Loucy (cell line): Measurements from ENCODE around the gene ITGAL.

Source experiments
- H2AFZ ChIP-seq: fragments of 200-600 bp; sonication (generic); 2 replicates; pipeline ENCODE4 v1.6.0; 2016; ENCODE audit warnings: antibody characterized with exemption, mild to moderate bottlenecking, low read length, moderate library complexity
- H3F3A ChIP-seq: fragments of 200-600 bp; 2 replicates; pipeline ENCODE4 v1.6.0; 2016; ENCODE audit warnings: antibody characterized with exemption, low read depth, mild to moderate bottlenecking
- H3K27me3 ChIP-seq: fragments of 200-600 bp; sonication (generic); 2 replicates; pipeline ENCODE4 v1.6.1; 2014; ENCODE audit warnings: low read length, mild to moderate bottlenecking; ENCODE audit not compliant: insufficient read depth, poor library complexity, severe bottlenecking
- H3K36me3 ChIP-seq: fragments of 200-600 bp; sonication (generic); 2 replicates; pipeline ENCODE4 v1.6.1; 2016; ENCODE audit warnings: low read length; ENCODE audit not compliant: insufficient read depth
- H3K4me1 ChIP-seq: fragments of 200-600 bp; sonication (generic); 2 replicates; pipeline ENCODE4 v1.5.1; 2014; ENCODE audit warnings: low read length, mild to moderate bottlenecking; ENCODE audit not compliant: insufficient read depth, poor library complexity, severe bottlenecking
- H3K4me2 ChIP-seq: fragments of 200-600 bp; sonication (generic); 2 replicates; pipeline ENCODE4 v1.6.0; 2014; ENCODE audit warnings: antibody characterized with exemption, low read length, low read depth, mild to moderate bottlenecking; ENCODE audit not compliant: poor library complexity, severe bottlenecking
- H3K4me3 ChIP-seq: fragments of 200-600 bp; sonication (generic); 2 replicates; pipeline ENCODE4 v1.5.1; 2014; ENCODE audit warnings: low read length, mild to moderate bottlenecking, mixed read lengths; ENCODE audit not compliant: poor library complexity, severe bottlenecking
- H3K79me2 ChIP-seq: fragments of 200-600 bp; sonication (generic); 2 replicates; pipeline ENCODE4 v1.6.1; 2014; ENCODE audit warnings: low read length; ENCODE audit not compliant: insufficient read depth
- H3K9ac ChIP-seq: fragments of 200-600 bp; sonication (generic); 2 replicates; pipeline ENCODE4 v1.6.0; 2014; ENCODE audit warnings: mild to moderate bottlenecking, low read depth, low read length, moderate library complexity; ENCODE audit not compliant: poor library complexity, severe bottlenecking
- H3K9me2 ChIP-seq: fragments of 200-600 bp; sonication (generic); replicated peaks from 2 replicates; pipeline ENCODE4 v1.6.1; 2016; ENCODE audit warnings: low read depth, low read length, mixed read lengths
- H3K9me3 ChIP-seq: fragments of 200-600 bp; sonication (generic); 2 replicates; pipeline ENCODE4 v1.6.1; 2014; ENCODE audit warnings: mild to moderate bottlenecking, antibody characterized with exemption, low read length, low read depth; ENCODE audit not compliant: insufficient read depth
- H4K20me1 ChIP-seq: fragments of 200-600 bp; sonication (generic); 2 replicates; pipeline ENCODE4 v1.6.0; 2014; ENCODE audit warnings: antibody characterized with exemption, low read length, mild to moderate bottlenecking; ENCODE audit not compliant: insufficient read depth, poor library complexity, severe bottlenecking
- CTCF ChIP-seq: fragments of 200-600 bp; sonication (generic); conservative IDR thresholded peaks from 2 replicates; pipeline ENCODE4 v1.5.1; 2014; ENCODE audit warnings: mild to moderate bottlenecking, antibody characterized with exemption, low read length
- EZH2phosphoT487 ChIP-seq: fragments of 200-600 bp; IDR thresholded peaks from 2 replicates; pipeline ENCODE4 v1.6.1; 2018; ENCODE audit warnings: antibody characterized with exemption, mild to moderate bottlenecking, moderate library complexity, borderline replicate concordance

The ITGAL gene

GRCh38 chr16:30541502-30542329 is 69.2 kb downstream of the ITGAL start:
- Histone ChIP-seq H3K4me3 (no peak overlapping the region), H3K79me2 (peaks cover 7% of the 10 kb centered on the region; the same call in 1 of the 2 replicates), H3K9ac (no peak overlapping the region), H3K4me1 (no peaks in the 10 kb centered on the region), H3K36me3 (no peaks in the 10 kb centered on the region), H2AFZ (no peak overlapping the region), H4K20me1 (no peaks in the 10 kb centered on the region), H3K27me3 (no peaks in the 10 kb centered on the region), H3K9me2 (no peaks in the 10 kb centered on the region), H3K9me3 (no peaks in the 10 kb centered on the region), H3F3A (no peaks in the 10 kb centered on the region), H3K4me2 (no peak overlapping the region)
- no peak for TF ChIP-seq EZH2phosphoT487
- TF ChIP-seq CTCF: no peak

- Histone ChIP-seq H3K9me3 (no peaks in the 10 kb centered on the region), H3F3A (no peaks in the 10 kb centered on the region), H4K20me1 (no peaks in the 10 kb centered on the region), H3K4me2 (no peak overlapping the region), H3K4me1 (no peaks in the 10 kb centered on the region), H2AFZ (no peak overlapping the region), H3K36me3 (no peaks in the 10 kb centered on the region), H3K79me2 (no peaks in the 10 kb centered on the region), H3K27me3 (no peaks in the 10 kb centered on the region), H3K9me2 (no peaks in the 10 kb centered on the region), H3K4me3 (no peak overlapping the region), H3K9ac (no peak overlapping the region)
- TF ChIP-seq EZH2phosphoT487 (no peak), CTCF (no peak)
Observed at GRCh38 chr16:30543067-30543466, 70.5 kb downstream of the ITGAL start.

- Histone ChIP-seq H3K79me2 (no peaks in the 10 kb centered on the region), H3F3A (no peaks in the 10 kb centered on the region), H3K4me2 (no peak overlapping the region), H3K4me1 (no peaks in the 10 kb centered on the region), H3K9me3 (no peaks in the 10 kb centered on the region), H3K27me3 (no peaks in the 10 kb centered on the region), H2AFZ (no peak overlapping the region), H3K9ac (no peak overlapping the region), H3K4me3 (no peak overlapping the region), H3K9me2 (no peaks in the 10 kb centered on the region), H3K36me3 (no peaks in the 10 kb centered on the region), H4K20me1 (no peaks in the 10 kb centered on the region)
- no peak for TF ChIP-seq EZH2phosphoT487
- no peak for TF ChIP-seq CTCF
Observed at GRCh38 chr16:30546115-30546514, 73.6 kb downstream of the ITGAL start.
